ENCODE results near the gene FSIP1. TPM values are rescaled to one million over a fixed set of nuclear protein-coding genes. Genes with fewer than 3 reads are reported as not detected.

Gene FSIP1
- total RNA-seq, 4 donors from 2014 or later: 0.20 to 1.5 (median 0.42) TPM

- Histone ChIP-seq H3K9me3 (no peaks in the 10 kb centered on the region), H3K4me3 (no peak overlapping the region), H3K27me3 (no peaks in the 10 kb centered on the region), H3K36me3 (no peaks in the 10 kb centered on the region), H3K4me1 (peaks cover 0 to 13% (median 5%) of the 10 kb centered on the region in 4 donors), H3K27ac (no peak overlapping the region)
- WGBS, 2 donors: 89 to 100% methylated on average over 1 of the region's 1 CpG
- DNase-seq (ENCODE audit: low spot score in 2 of 2): no peak
- TF ChIP-seq CTCF (IDR thresholded peaks at IDR 0.05): no peak
- no peak for TF ChIP-seq EP300 (IDR thresholded peaks at IDR 0.05)
Observed at GRCh38 chr15:39643727-39644126, 138.9 kb downstream of the FSIP1 start.

GRCh38 chr15:39642011-39642640 lies 140.5 kb downstream of the FSIP1 start:
- Histone ChIP-seq H3K4me3 (no peak overlapping the region), H3K27ac (no peak overlapping the region), H3K27me3 (no peaks in the 10 kb centered on the region), H3K9me3 (no peaks in the 10 kb centered on the region), H3K36me3 (no peaks in the 10 kb centered on the region), H3K4me1 (peaks cover 0 to 13% (median 5%) of the 10 kb centered on the region in 4 donors)
- 33 to 37% methylated on average over 5 of the region's 5 CpGs for WGBS, 2 donors
- no peak for TF ChIP-seq POLR2A (IDR thresholded peaks at IDR 0.05)
- TF ChIP-seq EP300 (IDR thresholded peaks at IDR 0.05): no peak
- no peak for TF ChIP-seq CTCF (IDR thresholded peaks at IDR 0.05)
- no peak for DNase-seq (ENCODE audit: low spot score in 2 of 2)

- WGBS, 2 donors: 56 to 75% methylated on average over 11 of the region's 11 CpGs
- TF ChIP-seq POLR2A (IDR thresholded peaks at IDR 0.05): no peak
- no peak for TF ChIP-seq EP300 (IDR thresholded peaks at IDR 0.05)
- TF ChIP-seq CTCF (IDR thresholded peaks at IDR 0.05): no peak
- H3K27me3 ChIP-seq: no peaks in the 10 kb centered on the region
- H3K4me3 ChIP-seq: no peak overlapping the region
- H3K36me3 ChIP-seq: no peaks in the 10 kb centered on the region
- H3K9me3 ChIP-seq: no peaks in the 10 kb centered on the region
- peaks cover 0 to 13% (median 5%) of the 10 kb centered on the region in 4 donors for H3K4me1 ChIP-seq
- no peak for DNase-seq (ENCODE audit: low spot score in 2 of 2)
- H3K27ac ChIP-seq: no peak overlapping the region
Observed at GRCh38 chr15:39641191-39641889, 141.3 kb downstream of the FSIP1 start.

GRCh38 chr15:39640665-39641064 lies 142.0 kb downstream of the FSIP1 start:
- H3K9me3 ChIP-seq: no peaks in the 10 kb centered on the region
- no peak overlapping the region for H3K4me3 ChIP-seq
- no peaks in the 10 kb centered on the region for H3K27me3 ChIP-seq
- DNase-seq (ENCODE audit: low spot score in 2 of 2): no peak
- peaks cover 0 to 13% (median 5%) of the 10 kb centered on the region in 4 donors for H3K4me1 ChIP-seq
- H3K36me3 ChIP-seq: no peaks in the 10 kb centered on the region
- 48 to 50% methylated on average over 3 of the region's 3 CpGs for WGBS, 2 donors
- H3K27ac ChIP-seq: no peak overlapping the region
- TF ChIP-seq POLR2A (IDR thresholded peaks at IDR 0.05): no peak
- no peak for TF ChIP-seq EP300 (IDR thresholded peaks at IDR 0.05)
- TF ChIP-seq CTCF (IDR thresholded peaks at IDR 0.05): no peak

GRCh38 chr15:39639037-39639436 lies 143.6 kb downstream of the FSIP1 start:
- no peaks in the 10 kb centered on the region for H3K27me3 ChIP-seq
- no peaks in the 10 kb centered on the region for H3K36me3 ChIP-seq
- TF ChIP-seq EP300 (IDR thresholded peaks at IDR 0.05): no peak
- no peak for TF ChIP-seq CTCF (IDR thresholded peaks at IDR 0.05)
- no peak for TF ChIP-seq POLR2A (IDR thresholded peaks at IDR 0.05)
- H3K4me1 ChIP-seq: peaks cover 0 to 13% (median 5%) of the 10 kb centered on the region in 4 donors
- no peaks in the 10 kb centered on the region for H3K9me3 ChIP-seq
- no peak for DNase-seq (ENCODE audit: low spot score in 2 of 2)
- no peak overlapping the region for H3K27ac ChIP-seq
- no peak overlapping the region for H3K4me3 ChIP-seq
- WGBS, 2 donors: 78 to 93% methylated on average over 1 of the region's 1 CpG

All from tibial nerve (tissue), 4 donors.